NK-92 treated with Interleukin-12 subunit alpha and Interleukin-12 subunit beta, amount 100 ng/mL, for 24 hours (cell line): ENCODE data around the gene BNIP2.
"Not testable (repeated sequence)": the region's sequence is repeated elsewhere in the genome, so short reads cannot be mapped to it uniquely, and the experiment has no call there.

ENCODE experiments used
- DNase-seq: peaks from one replicate; lab custom pipeline; 2025; lab: John Stamatoyannopoulos, UW

Gene BNIP2

GRCh38 chr15:59688423-59688781, 718 bp downstream of the BNIP2 start:
- DNase-seq = no peak

GRCh38 chr15:59687836-59688235, 1.3 kb downstream of the BNIP2 start:
- DNase-seq = peak; percentile 18

- no peak for DNase-seq
Measured at GRCh38 chr15:59686389-59686788, 2.7 kb downstream of the BNIP2 start.

- no peak for DNase-seq
Measured at GRCh38 chr15:59685737-59686297, 3.3 kb downstream of the BNIP2 start.

GRCh38 chr15:59680870-59681269, 8.2 kb downstream of the BNIP2 start:
- DNase-seq = no peak

- DNase-seq = no peak
Measured at GRCh38 chr15:59680346-59680745, 8.8 kb downstream of the BNIP2 start.

- DNase-seq = no peak
Measured at GRCh38 chr15:59678620-59679019, 10.5 kb downstream of the BNIP2 start.

- no peak for DNase-seq
Measured at GRCh38 chr15:59678172-59678571, 10.9 kb downstream of the BNIP2 start.

- DNase-seq = no peak
Measured at GRCh38 chr15:59676565-59676964, 12.6 kb downstream of the BNIP2 start.

- no peak for DNase-seq
Measured at GRCh38 chr15:59674361-59674877, 14.7 kb downstream of the BNIP2 start.

- DNase-seq = no peak
Measured at GRCh38 chr15:59668556-59668955, 20.6 kb downstream of the BNIP2 start.

- DNase-seq = no peak
Measured at GRCh38 chr15:59662260-59662659, 26.9 kb downstream of the BNIP2 start.

GRCh38 chr15:59659366-59659765, 29.8 kb downstream of the BNIP2 start:
- no peak for DNase-seq

GRCh38 chr15:59657635-59658125, 31.4 kb downstream of the BNIP2 start:
- DNase-seq = no peak

GRCh38 chr15:59656897-59657634, 32.1 kb downstream of the BNIP2 start, which contains the start of gene GTF2A2:
GTF2A2 (minus strand) TSS chr15:59657515; CDS start chr15:59652277, 5,238 bp downstream.
- DNase-seq = peak; percentile 97

- no peak for DNase-seq
Measured at GRCh38 chr15:59654046-59654445, 35.1 kb downstream of the BNIP2 start.

- no peak for DNase-seq
Measured at GRCh38 chr15:59649603-59650002, 39.5 kb downstream of the BNIP2 start.

GRCh38 chr15:59647085-59647484, 42.0 kb downstream of the BNIP2 start:
- no peak for DNase-seq

GRCh38 chr15:59646277-59646676, 42.8 kb downstream of the BNIP2 start:
- DNase-seq = no peak

- DNase-seq = not testable (repeated sequence)
Measured at GRCh38 chr15:59645812-59646211, 43.3 kb downstream of the BNIP2 start.

- no peak for DNase-seq
Measured at GRCh38 chr15:59644756-59645155, 44.4 kb downstream of the BNIP2 start.

GRCh38 chr15:59642351-59642750, 46.8 kb downstream of the BNIP2 start:
- DNase-seq = no peak

- DNase-seq = not testable (repeated sequence)
Measured at GRCh38 chr15:59637507-59637906, 51.6 kb downstream of the BNIP2 start.
